Spleen (tissue), 3 donors: ENCODE measurements around the gene MYORG.
"Not testable (repeated sequence)": the region's sequence is repeated elsewhere in the genome, so short reads cannot be mapped to it uniquely, and the experiment has no call there.

ENCODE experiments used
- POLR2A ChIP-seq, 3 donors: fragments of 450-650 bp; IDR thresholded peaks; one replicate each; pipeline ENCODE4 v1.5.1; 2017; ENCODE audit warnings: antibody characterized with exemption in 3 of 3, mild to moderate bottlenecking in 1 of 3
- POLR2AphosphoS5 ChIP-seq, 3 donors: sonication (generic); formaldehyde crosslinking; IDR thresholded peaks; one replicate each; pipeline ENCODE4 v1.5.1; 2017; ENCODE audit warnings: antibody characterized with exemption in 3 of 3

- not testable (repeated sequence) for TF ChIP-seq POLR2AphosphoS5, POLR2A (IDR thresholded peaks at IDR 0.05)
Observed at GRCh38 chr9:34338079-34338478, 38.6 kb downstream of the MYORG start.
